Caco-2 (cell line): ENCODE data around the gene COMMD10. TPM values are rescaled to one million over a fixed set of nuclear protein-coding genes. Genes with fewer than 3 reads are reported as not detected.

Experiments used
- BruUV-seq: library from RNA; stranded (reverse); fragments of 400-500 nt; replicated peaks from 2 replicates; lab custom pipeline; 2021; lab: Mats Ljungman, UMichigan
- CTCF ChIA-PET: fragments of 300-600 bp; sonication (Branson Sonifier 250); formaldehyde crosslinking; loops from one replicate; lab custom pipeline; 2022; ENCODE audit warnings: antibody characterized with exemption; lab: Charles Lee
- POLR2A ChIA-PET: fragments of 300-600 bp; sonication (Branson Sonifier 250); formaldehyde crosslinking; loops from one replicate; lab custom pipeline; 2022; ENCODE audit warnings: antibody characterized with exemption; lab: Charles Lee
- DNase-seq, 2 experiments: peaks; one replicate each; pipeline versions ENCODE4 v3.0.0 to v3.0.0-alpha.2; 2020 to 2022
- H3K27me3 ChIP-seq: replicated peaks from 2 replicates; pipeline ENCODE4 v1.6.0; 2011; ENCODE audit warnings: low read length; ENCODE audit not compliant: control insufficient read depth, insufficient read depth
- H3K36me3 ChIP-seq: 2 replicates; pipeline ENCODE4 v1.5.1; 2011; ENCODE audit warnings: low read length; ENCODE audit not compliant: control insufficient read depth, insufficient read depth
- H3K4me1 ChIP-seq: fragments of 250-450 bp; sonication (Bioruptor Pico); 2 replicates; pipeline ENCODE4 v1.5.1; 2020; ENCODE audit warnings: mild to moderate bottlenecking
- H3K4me3 ChIP-seq: 2 replicates; pipeline ENCODE4 v1.5.1; 2011; ENCODE audit warnings: low read depth, mild to moderate bottlenecking, control low read depth, low read length
- H3K9me3 ChIP-seq: fragments of 250-450 bp; sonication (Bioruptor Pico); 2 replicates; pipeline ENCODE4 v1.5.1; 2020; ENCODE audit warnings: mild to moderate bottlenecking, moderate library complexity
- H3K27ac Mint-ChIP-seq: one replicate; pipeline ENCODE4 v1.8.0; 2022; ENCODE audit warnings: mixed read lengths; ENCODE audit not compliant: unreplicated experiment
- H3K27me3 Mint-ChIP-seq: one replicate; pipeline ENCODE4 v1.8.0; 2022; ENCODE audit warnings: mixed read lengths; ENCODE audit not compliant: insufficient read depth, unreplicated experiment
- H3K36me3 Mint-ChIP-seq: one replicate; pipeline ENCODE4 v1.8.0; 2022; ENCODE audit warnings: mild to moderate bottlenecking, mixed read lengths; ENCODE audit not compliant: insufficient read depth, unreplicated experiment
- H3K4me1 Mint-ChIP-seq: one replicate; pipeline ENCODE4 v1.8.0; 2022; ENCODE audit warnings: low read depth, mixed read lengths; ENCODE audit not compliant: unreplicated experiment
- H3K4me3 Mint-ChIP-seq: one replicate; pipeline ENCODE4 v1.8.0; 2022; ENCODE audit warnings: mild to moderate bottlenecking, moderate library complexity, mixed read lengths; ENCODE audit not compliant: unreplicated experiment
- H3K9me3 Mint-ChIP-seq: one replicate; pipeline ENCODE4 v1.8.0; 2022; ENCODE audit warnings: mixed read lengths; ENCODE audit not compliant: unreplicated experiment
- CTCF ChIP-seq, 2 experiments: fragments of 200-600 bp in 1 of 2; IDR thresholded peaks; 1 replicate in 1 of 2; 2 replicates in 1 of 2; pipeline versions ENCODE4 v1.5.1 to v1.8.0; 2011 to 2022; ENCODE audit warnings: antibody characterized with exemption in 1 of 2, control low read depth in 1 of 2, inconsistent platforms in 1 of 2, low read depth in 1 of 2, low read length in 1 of 2, mild to moderate bottlenecking in 1 of 2, moderate library complexity in 1 of 2; ENCODE audit not compliant: insufficient read depth in 1 of 2, severe bottlenecking in 1 of 2, unreplicated experiment in 1 of 2
- intact Hi-C: fragments of 100-400 bp; cut with micrococcal nuclease; formaldehyde crosslinking; loops from one replicate; pipeline ENCODE4 v1.10.0; 2022; ENCODE audit not compliant: unreplicated experiment
- total RNA-seq: library from RNA; stranded (reverse); gene quantifications from 2 replicates; pipeline ENCODE4 v1.2.3, GENCODE V29; 2022

COMMD10 gene
- total RNA-seq, 1 experiment from 2014 or later: 26.4 TPM

GRCh38 chr5:116292321-116292720 is 207.5 kb downstream of the COMMD10 start:
- H3K36me3 Mint-ChIP-seq: no peaks in the 10 kb centered on the region
- no peaks in the 10 kb centered on the region for H3K27me3 ChIP-seq
- TF ChIP-seq CTCF (IDR thresholded peaks at IDR 0.05; ENCODE audit: insufficient read depth in 1 of 2, low read depth in 1 of 2, low read length in 1 of 2, severe bottlenecking in 1 of 2, unreplicated experiment in 1 of 2): no peak
- no TSS peak for BruUV-seq
- no peaks in the 10 kb centered on the region for H3K36me3 ChIP-seq
- H3K9me3 ChIP-seq: no peaks in the 10 kb centered on the region
- no peak for DNase-seq
- H3K9me3 Mint-ChIP-seq: peaks cover 16% of the 10 kb centered on the region
- H3K4me1 ChIP-seq: no peaks in the 10 kb centered on the region
- H3K4me3 ChIP-seq: no peak overlapping the region
- H3K4me3 Mint-ChIP-seq: no peak overlapping the region
- CTCF ChIA-PET: no interaction called here
- POLR2A ChIA-PET: no interaction called here
- no peak overlapping the region for H3K27ac Mint-ChIP-seq
- intact Hi-C loops: no loop called here
- H3K4me1 Mint-ChIP-seq: peaks cover 6% of the 10 kb centered on the region
- H3K27me3 Mint-ChIP-seq: no peaks in the 10 kb centered on the region

GRCh38 chr5:116296335-116297072 is 211.7 kb downstream of the COMMD10 start:
- peaks cover 6% of the 10 kb centered on the region for H3K4me1 Mint-ChIP-seq
- no peak overlapping the region for H3K4me3 Mint-ChIP-seq
- Histone ChIP-seq H3K36me3 (no peaks in the 10 kb centered on the region), H3K9me3 (no peaks in the 10 kb centered on the region), H3K4me1 (peaks cover 10% of the 10 kb centered on the region), H3K4me3 (no peak overlapping the region), H3K27me3 (no peaks in the 10 kb centered on the region)
- no peaks in the 10 kb centered on the region for H3K9me3 Mint-ChIP-seq
- H3K27ac Mint-ChIP-seq: no peak overlapping the region
- TF ChIP-seq CTCF (IDR thresholded peaks at IDR 0.05; ENCODE audit: insufficient read depth in 1 of 2, low read depth in 1 of 2, low read length in 1 of 2, severe bottlenecking in 1 of 2, unreplicated experiment in 1 of 2): no peak
- DNase-seq: no peak
- POLR2A ChIA-PET: no interaction called here
- H3K27me3 Mint-ChIP-seq: no peaks in the 10 kb centered on the region
- BruUV-seq: no TSS peak
- peaks cover 6% of the 10 kb centered on the region for H3K36me3 Mint-ChIP-seq
- intact Hi-C loops: loop anchor here (5.0 kb wide), 1 partner anchor 159 kb away; no protein-coding TSS in a partner anchor
- CTCF ChIA-PET: no interaction called here

- Histone ChIP-seq H3K27me3 (no peaks in the 10 kb centered on the region), H3K4me3 (no peak overlapping the region), H3K4me1 (peaks cover 10% of the 10 kb centered on the region), H3K9me3 (no peaks in the 10 kb centered on the region), H3K36me3 (no peaks in the 10 kb centered on the region)
- no TSS peak for BruUV-seq
- Mint-ChIP-seq H3K9me3 (no peaks in the 10 kb centered on the region), H3K4me3 (no peak overlapping the region), H3K27ac (no peak overlapping the region), H3K27me3 (no peaks in the 10 kb centered on the region), H3K36me3 (peaks cover 6% of the 10 kb centered on the region), H3K4me1 (peaks cover 6% of the 10 kb centered on the region)
- ChIA-PET CTCF (no interaction called here), POLR2A (no interaction called here)
- no peak for DNase-seq
- intact Hi-C loops: loop anchor here (5.0 kb wide), 1 partner anchor 160 kb away; no protein-coding TSS in a partner anchor
- TF ChIP-seq CTCF (IDR thresholded peaks at IDR 0.05; ENCODE audit: insufficient read depth in 1 of 2, low read depth in 1 of 2, low read length in 1 of 2, severe bottlenecking in 1 of 2, unreplicated experiment in 1 of 2): peak in 1 of 2 experiments; percentile 20
Measured at GRCh38 chr5:116297296-116297814, 212.5 kb downstream of the COMMD10 start.
